HepG2 (cell line): ENCODE results near the gene VAV2. TPM values are rescaled to one million over a fixed set of nuclear protein-coding genes. Genes with fewer than 3 reads are reported as not detected.

Experiments used
- CBX2 ChIP-seq, 2 experiments: fragments of 200-600 bp in 1 of 2; sonication (generic); formaldehyde crosslinking in 1 of 2; IDR thresholded peaks; 2 replicates each; pipeline versions ENCODE4 v1.7.0 to v1.8.1; 2018 to 2022; ENCODE audit warnings: low read depth in 2 of 2, low read length in 1 of 2, mild to moderate bottlenecking in 1 of 2, missing genetic modification reagents in 1 of 2
- HMG20A ChIP-seq: IDR thresholded peaks from 2 replicates; pipeline ENCODE4 v1.6.1; 2016; ENCODE audit warnings: borderline replicate concordance
- MXD4 ChIP-seq: IDR thresholded peaks from 2 replicates; pipeline ENCODE4 v1.6.1; 2016; ENCODE audit warnings: mild to moderate bottlenecking, missing biosample characterization, missing genetic modification reagents
- MYC ChIP-seq: sonication (generic); formaldehyde crosslinking; IDR thresholded peaks from 2 replicates; pipeline ENCODE4 v1.9.0; 2021; ENCODE audit warnings: missing genetic modification reagents, borderline replicate concordance
- SSRP1 ChIP-seq: IDR thresholded peaks from 2 replicates; pipeline ENCODE4 v1.6.1; 2016; ENCODE audit warnings: control low read depth
- TEAD3 ChIP-seq: optimal IDR thresholded peaks from 2 replicates; pipeline ENCODE3; 2016; ENCODE audit warnings: borderline replicate concordance
- ZMAT3 ChIP-seq: sonication (generic); formaldehyde crosslinking; conservative IDR thresholded peaks from 2 replicates; pipeline ENCODE4 v1.7.0; 2021; ENCODE audit warnings: missing genetic modification reagents
- ZNF317 ChIP-seq: sonication (generic); formaldehyde crosslinking; IDR thresholded peaks from 2 replicates; pipeline ENCODE4 v1.5.0; 2020; ENCODE audit warnings: mild to moderate bottlenecking, missing genetic modification reagents
- ZNF350 ChIP-seq: sonication (generic); formaldehyde crosslinking; IDR thresholded peaks from 2 replicates; pipeline ENCODE4 v1.4.0; 2020; ENCODE audit warnings: mild to moderate bottlenecking, low read depth, missing genetic modification reagents, borderline replicate concordance
- ZNF567 ChIP-seq: sonication (generic); formaldehyde crosslinking; IDR thresholded peaks from 2 replicates; pipeline ENCODE4 v1.8.1; 2023; ENCODE audit warnings: mild to moderate bottlenecking, missing genetic modification reagents, borderline replicate concordance
- polyA plus RNA-seq, 8 experiments: library from polyadenylated mRNA; depleted of rRNA in 3 of 8; stranded (reverse) in 7 of 8; unstranded in 1 of 8; fragments of >200 nt; fragmentation: Illumina TruSeq in 4 of 8; extraction: Trizol in 4 of 8; gene quantifications; 2 replicates each; pipeline versions ENCODE4 v1.2.1 to v1.2.3, GENCODE V29; 2011 to 2016; ENCODE audit warnings: low read depth in 4 of 8, missing spikeins in 1 of 8, mixed read lengths in 1 of 8; ENCODE audit not compliant: insufficient read depth in 1 of 8
- total RNA-seq, 5 experiments: library from RNA; depleted of rRNA; stranded (reverse); fragments of >200 nt; fragmentation: Illumina TruSeq; extraction: Trizol; gene quantifications; 2 replicates each; pipeline ENCODE4 v1.2.3, GENCODE V29; 2016; ENCODE audit warnings: low read depth in 1 of 5
- TF ChIP-seq, protein P1 (sequence below): sonication (generic); formaldehyde crosslinking; IDR thresholded peaks from 2 replicates; pipeline ENCODE4 v1.4.0; 2020; ENCODE audit warnings: mild to moderate bottlenecking, missing genetic modification reagents, borderline replicate concordance
- TF ChIP-seq, protein P2 (sequence below): sonication (generic); formaldehyde crosslinking; IDR thresholded peaks from 2 replicates; pipeline ENCODE4 v1.8.1; 2023; ENCODE audit warnings: mild to moderate bottlenecking, missing genetic modification reagents, borderline replicate concordance
- TF ChIP-seq, protein P3 (sequence below): sonication (generic); formaldehyde crosslinking; IDR thresholded peaks from 2 replicates; pipeline ENCODE4 v1.4.0; 2020; ENCODE audit warnings: mild to moderate bottlenecking, missing genetic modification reagents
- TF ChIP-seq, protein P4 (sequence below): sonication (generic); formaldehyde crosslinking; IDR thresholded peaks from 2 replicates; pipeline ENCODE4 v1.5.0; 2020; ENCODE audit warnings: mild to moderate bottlenecking, missing genetic modification reagents
- TF ChIP-seq, protein P5 (sequence below): sonication (generic); formaldehyde crosslinking; conservative IDR thresholded peaks from 2 replicates; pipeline ENCODE4 v1.4.0; 2020; ENCODE audit warnings: missing genetic modification reagents
- TF ChIP-seq, protein P6 (sequence below): sonication (generic); formaldehyde crosslinking; IDR thresholded peaks from 2 replicates; pipeline ENCODE4 v1.8.1; 2023; ENCODE audit warnings: missing genetic modification reagents, mild to moderate bottlenecking, borderline replicate concordance

VAV2 gene
- total and polyA plus RNA-seq, 2 of the 13 experiments (the other 11 are each of a cell fraction or from before 2014, with no cell fraction given) = 22.5 to 22.9 TPM

DNA sequence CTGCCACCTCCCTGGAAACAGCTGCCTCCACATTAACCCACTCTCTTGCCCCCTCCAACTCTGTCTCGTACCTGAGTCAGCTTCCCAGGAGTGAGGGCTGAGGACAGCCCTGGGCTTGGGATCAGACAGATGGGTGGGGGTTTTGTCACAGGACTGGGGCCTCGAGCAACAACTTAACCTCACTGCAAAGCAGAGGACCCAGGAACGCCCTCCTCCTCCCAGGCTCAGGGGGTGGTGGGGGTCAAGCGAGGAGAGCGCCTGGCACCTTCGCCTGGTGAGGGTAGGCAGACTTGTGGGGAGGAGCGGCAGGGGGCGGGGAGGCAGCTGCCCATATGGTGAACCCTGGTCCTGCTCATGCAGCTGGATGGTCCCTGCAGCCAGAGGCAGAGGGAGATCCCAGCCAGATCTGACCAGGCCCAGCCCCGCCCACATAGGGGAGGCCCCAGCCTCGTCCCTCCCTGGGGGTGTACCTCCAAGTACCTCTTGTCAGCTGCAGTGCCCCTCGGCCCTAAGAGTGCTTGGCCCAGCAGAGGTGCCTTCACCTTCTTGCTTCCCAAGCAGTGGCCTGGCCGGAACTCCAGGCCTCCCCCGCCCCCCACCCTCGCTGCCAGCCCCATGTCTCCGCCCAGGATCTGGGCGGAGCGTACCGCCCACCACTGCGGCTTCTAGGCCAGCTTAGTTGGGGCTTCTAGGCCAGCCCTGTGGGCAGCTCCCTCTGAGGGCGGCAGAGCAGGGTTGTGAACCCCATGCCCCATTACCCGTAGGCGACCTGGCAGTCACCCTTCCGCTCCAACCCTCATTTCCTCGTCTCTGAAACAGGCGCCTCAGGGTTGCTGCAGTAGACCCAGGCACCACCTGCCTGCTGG, 254.1 kb downstream of the VAV2 start, which contains the start of gene SARDH (continued):
- no peak for TF ChIP-seq CBX2 (IDR thresholded peaks at IDR 0.05; ENCODE audit: low read depth, low read length)
- TF ChIP-seq CBX2 (CRISPR knock-in tag; IDR thresholded peaks at IDR 0.05; ENCODE audit: low read depth) = no peak
- 0 out of 2 replicates have a peak, but pooled peaks have one; percentile 80 for TF ChIP-seq ZNF567 (CRISPR knock-in tag)
- TF ChIP-seq, protein P1, sequence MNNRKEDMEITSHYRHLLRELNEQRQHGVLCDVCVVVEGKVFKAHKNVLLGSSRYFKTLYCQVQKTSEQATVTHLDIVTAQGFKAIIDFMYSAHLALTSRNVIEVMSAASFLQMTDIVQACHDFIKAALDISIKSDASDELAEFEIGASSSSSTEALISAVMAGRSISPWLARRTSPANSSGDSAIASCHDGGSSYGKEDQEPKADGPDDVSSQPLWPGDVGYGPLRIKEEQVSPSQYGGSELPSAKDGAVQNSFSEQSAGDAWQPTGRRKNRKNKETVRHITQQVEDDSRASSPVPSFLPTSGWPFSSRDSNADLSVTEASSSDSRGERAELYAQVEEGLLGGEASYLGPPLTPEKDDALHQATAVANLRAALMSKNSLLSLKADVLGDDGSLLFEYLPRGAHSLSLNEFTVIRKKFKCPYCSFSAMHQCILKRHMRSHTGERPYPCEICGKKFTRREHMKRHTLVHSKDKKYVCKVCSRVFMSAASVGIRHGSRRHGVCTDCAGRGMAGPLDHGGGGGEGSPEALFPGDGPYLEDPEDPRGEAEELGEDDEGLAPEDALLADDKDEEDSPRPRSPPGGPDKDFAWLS = peak; percentile 10; the same call in 1 of the 2 replicates
- TF ChIP-seq TEAD3 (CRISPR knock-in tag) = peak; percentile 13
- TF ChIP-seq HMG20A (CRISPR knock-in tag) = no peak
- TF ChIP-seq, protein P2, sequence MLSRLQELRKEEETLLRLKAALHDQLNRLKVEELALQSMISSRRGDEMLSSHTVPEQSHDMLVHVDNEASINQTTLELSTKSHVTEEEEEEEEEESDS = 0 out of 2 replicates have a peak, but pooled peaks have one; percentile 22
- peak; percentile 45; the same call in 1 of the 2 replicates for TF ChIP-seq ZNF350
- peak; percentile 38; the same call in 1 of the 2 replicates for TF ChIP-seq MYC (CRISPR knock-in tag)
- TF ChIP-seq, protein P3, sequence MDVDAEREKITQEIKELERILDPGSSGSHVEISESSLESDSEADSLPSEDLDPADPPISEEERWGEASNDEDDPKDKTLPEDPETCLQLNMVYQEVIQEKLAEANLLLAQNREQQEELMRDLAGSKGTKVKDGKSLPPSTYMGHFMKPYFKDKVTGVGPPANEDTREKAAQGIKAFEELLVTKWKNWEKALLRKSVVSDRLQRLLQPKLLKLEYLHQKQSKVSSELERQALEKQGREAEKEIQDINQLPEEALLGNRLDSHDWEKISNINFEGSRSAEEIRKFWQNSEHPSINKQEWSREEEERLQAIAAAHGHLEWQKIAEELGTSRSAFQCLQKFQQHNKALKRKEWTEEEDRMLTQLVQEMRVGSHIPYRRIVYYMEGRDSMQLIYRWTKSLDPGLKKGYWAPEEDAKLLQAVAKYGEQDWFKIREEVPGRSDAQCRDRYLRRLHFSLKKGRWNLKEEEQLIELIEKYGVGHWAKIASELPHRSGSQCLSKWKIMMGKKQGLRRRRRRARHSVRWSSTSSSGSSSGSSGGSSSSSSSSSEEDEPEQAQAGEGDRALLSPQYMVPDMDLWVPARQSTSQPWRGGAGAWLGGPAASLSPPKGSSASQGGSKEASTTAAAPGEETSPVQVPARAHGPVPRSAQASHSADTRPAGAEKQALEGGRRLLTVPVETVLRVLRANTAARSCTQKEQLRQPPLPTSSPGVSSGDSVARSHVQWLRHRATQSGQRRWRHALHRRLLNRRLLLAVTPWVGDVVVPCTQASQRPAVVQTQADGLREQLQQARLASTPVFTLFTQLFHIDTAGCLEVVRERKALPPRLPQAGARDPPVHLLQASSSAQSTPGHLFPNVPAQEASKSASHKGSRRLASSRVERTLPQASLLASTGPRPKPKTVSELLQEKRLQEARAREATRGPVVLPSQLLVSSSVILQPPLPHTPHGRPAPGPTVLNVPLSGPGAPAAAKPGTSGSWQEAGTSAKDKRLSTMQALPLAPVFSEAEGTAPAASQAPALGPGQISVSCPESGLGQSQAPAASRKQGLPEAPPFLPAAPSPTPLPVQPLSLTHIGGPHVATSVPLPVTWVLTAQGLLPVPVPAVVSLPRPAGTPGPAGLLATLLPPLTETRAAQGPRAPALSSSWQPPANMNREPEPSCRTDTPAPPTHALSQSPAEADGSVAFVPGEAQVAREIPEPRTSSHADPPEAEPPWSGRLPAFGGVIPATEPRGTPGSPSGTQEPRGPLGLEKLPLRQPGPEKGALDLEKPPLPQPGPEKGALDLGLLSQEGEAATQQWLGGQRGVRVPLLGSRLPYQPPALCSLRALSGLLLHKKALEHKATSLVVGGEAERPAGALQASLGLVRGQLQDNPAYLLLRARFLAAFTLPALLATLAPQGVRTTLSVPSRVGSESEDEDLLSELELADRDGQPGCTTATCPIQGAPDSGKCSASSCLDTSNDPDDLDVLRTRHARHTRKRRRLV (CRISPR knock-in tag) = peak; percentile 77; the same call in 1 of the 2 replicates
- TF ChIP-seq ZMAT3 (CRISPR knock-in tag) = peak; percentile 69; the same call in 1 of the 2 replicates
- TF ChIP-seq MXD4 (CRISPR knock-in tag) = peak; percentile 84
- TF ChIP-seq, protein P4, sequence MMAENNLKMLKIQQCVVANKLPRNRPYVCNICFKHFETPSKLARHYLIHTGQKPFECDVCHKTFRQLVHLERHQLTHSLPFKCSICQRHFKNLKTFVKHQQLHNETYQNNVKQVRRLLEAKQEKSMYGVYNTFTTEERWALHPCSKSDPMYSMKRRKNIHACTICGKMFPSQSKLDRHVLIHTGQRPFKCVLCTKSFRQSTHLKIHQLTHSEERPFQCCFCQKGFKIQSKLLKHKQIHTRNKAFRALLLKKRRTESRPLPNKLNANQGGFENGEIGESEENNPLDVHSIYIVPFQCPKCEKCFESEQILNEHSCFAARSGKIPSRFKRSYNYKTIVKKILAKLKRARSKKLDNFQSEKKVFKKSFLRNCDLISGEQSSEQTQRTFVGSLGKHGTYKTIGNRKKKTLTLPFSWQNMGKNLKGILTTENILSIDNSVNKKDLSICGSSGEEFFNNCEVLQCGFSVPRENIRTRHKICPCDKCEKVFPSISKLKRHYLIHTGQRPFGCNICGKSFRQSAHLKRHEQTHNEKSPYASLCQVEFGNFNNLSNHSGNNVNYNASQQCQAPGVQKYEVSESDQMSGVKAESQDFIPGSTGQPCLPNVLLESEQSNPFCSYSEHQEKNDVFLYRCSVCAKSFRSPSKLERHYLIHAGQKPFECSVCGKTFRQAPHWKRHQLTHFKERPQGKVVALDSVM (CRISPR knock-in tag) = peak; percentile 50; the same call in 1 of the 2 replicates
- TF ChIP-seq, protein P5, sequence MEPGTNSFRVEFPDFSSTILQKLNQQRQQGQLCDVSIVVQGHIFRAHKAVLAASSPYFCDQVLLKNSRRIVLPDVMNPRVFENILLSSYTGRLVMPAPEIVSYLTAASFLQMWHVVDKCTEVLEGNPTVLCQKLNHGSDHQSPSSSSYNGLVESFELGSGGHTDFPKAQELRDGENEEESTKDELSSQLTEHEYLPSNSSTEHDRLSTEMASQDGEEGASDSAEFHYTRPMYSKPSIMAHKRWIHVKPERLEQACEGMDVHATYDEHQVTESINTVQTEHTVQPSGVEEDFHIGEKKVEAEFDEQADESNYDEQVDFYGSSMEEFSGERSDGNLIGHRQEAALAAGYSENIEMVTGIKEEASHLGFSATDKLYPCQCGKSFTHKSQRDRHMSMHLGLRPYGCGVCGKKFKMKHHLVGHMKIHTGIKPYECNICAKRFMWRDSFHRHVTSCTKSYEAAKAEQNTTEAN (CRISPR knock-in tag) = no peak
- TF ChIP-seq SSRP1 = no peak
- TF ChIP-seq, protein P6, sequence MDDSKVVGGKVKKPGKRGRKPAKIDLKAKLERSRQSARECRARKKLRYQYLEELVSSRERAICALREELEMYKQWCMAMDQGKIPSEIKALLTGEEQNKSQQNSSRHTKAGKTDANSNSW (CRISPR knock-in tag) = 0 out of 2 replicates have a peak, but pooled peaks have one; percentile 76
- TF ChIP-seq ZNF317 = peak; percentile 70; the same call in 1 of the 2 replicates
